Stimulated activated CD4-positive, alpha-beta T cell treated with anti-CD3 and anti-CD28 coated beads, Interleukin-15, amount 100 ng/mL, for 48 hours (primary cell): Measurements from ENCODE around the gene MAST3.
"Not testable (repeated sequence)": the region's sequence is repeated elsewhere in the genome, so short reads cannot be mapped to it uniquely, and the experiment has no call there.

Experiments
- DNase-seq, 2 donors: peaks; one replicate each; pipeline ENCODE4 v3.0.0-alpha.2; 2020; ENCODE audit warnings: low read depth in 2 of 2

The MAST3 gene

DNA sequence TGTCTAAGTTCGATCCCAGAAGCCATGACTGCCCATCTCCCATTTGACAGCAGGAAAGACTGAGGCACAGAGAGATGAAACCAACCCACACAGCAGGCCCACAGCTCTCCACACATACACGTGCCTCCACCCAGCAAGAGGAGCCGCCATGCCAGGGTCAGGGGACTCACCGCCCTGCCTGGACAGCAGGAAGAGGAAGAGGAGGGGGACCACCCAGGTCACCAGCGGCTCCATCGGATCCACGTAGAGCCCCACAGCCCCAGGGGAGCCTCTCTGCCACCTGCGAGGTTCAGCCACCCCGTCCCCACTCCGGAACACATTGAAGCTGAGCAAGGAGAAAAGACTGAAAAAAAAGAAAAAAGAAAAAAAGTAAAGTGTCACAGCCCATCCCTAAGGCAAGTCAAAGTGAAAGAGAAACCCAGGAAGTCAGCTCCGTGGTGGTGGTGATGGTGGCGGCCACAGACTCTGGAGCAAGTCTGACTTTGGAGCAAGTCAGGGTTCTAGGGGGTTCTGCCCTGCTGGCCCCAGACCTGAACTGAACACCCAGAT lies 10.9 kb upstream of the MAST3 start, which contains the start of gene IL12RB1:
Gene IL12RB1, minus strand, starts transcription at position 345 of the 549 bp plus-strand sequence. Its CDS starts 111 bp downstream, at position 234.
- peak; percentile 34 to 40 for DNase-seq

DNA sequence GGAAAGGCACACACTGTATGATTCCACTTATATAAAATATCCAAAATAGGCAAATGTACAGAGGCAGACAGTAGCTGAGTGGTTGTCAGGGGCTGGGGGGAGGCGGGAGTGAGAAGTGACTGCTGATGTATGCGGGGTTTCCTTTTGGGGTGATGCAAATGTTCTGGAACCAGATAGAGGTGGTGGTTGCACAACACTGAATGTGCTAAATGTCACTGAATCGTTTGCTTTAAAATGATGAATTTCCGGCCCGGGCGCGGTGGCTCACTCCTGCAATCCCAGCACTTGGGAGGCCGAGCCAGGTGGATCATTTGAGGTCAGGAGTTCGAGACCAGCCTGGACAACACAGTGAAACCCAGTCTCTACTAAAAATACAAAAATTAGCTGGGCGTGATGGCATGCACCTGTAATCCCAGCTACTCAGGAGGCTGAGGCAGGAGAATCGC lies 8.5 kb upstream of the MAST3 start:
- DNase-seq = peak in 1 of 2 donors; percentile 61

DNA sequence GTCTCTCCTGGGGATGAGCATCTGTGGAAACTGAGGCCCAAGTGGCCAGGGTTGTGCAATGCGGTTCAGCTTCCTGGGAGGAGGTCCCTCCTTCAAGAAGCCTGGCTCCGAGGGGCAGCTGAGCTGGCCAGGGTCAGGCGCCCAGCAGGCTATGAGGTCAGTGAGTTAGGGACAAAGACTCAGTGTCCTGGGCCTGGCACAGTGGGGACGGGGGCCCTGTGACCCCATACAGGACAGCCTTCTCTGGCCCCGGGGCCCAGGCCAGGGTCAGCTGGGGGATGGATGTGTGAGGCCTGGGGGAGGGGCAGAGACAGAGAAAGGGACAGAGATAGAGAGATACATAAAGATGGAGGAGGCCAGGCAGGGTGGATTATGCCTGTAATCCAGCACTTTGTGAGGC lies 7.9 kb upstream of the MAST3 start:
- no peak for DNase-seq

DNA sequence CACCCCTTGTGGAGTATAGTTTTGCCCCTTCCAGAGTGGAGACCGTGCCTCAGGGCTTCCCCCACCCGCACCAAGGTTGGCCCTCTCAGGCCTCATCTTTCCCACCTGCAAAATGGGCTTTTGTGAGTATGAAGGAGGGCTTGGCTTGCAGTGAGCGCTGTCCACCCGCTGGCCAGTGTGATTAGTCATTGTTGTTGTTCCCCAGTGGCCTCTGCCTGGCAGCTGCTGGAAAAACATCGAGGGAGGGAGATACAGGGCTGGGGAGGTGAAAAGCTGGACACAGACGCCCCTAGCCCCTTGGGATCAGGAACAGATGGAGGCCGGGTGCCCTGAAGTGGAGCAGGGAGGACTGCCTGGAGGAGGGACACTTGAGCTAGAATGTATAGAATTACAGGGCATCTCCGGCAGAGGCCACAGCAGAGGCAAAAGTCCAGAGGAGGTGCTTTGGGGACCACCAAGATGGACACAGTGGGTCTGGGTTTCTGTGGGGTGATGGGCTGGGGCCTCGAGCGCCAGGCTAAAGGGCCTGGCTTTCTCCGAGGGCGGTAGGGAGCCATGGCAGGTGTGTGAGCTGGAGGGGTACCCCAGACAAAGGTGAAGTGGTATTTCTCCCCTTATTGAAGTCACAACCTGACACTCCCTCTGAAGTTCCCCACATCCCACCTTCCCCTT lies 6.9 kb upstream of the MAST3 start:
- DNase-seq = no peak

DNA sequence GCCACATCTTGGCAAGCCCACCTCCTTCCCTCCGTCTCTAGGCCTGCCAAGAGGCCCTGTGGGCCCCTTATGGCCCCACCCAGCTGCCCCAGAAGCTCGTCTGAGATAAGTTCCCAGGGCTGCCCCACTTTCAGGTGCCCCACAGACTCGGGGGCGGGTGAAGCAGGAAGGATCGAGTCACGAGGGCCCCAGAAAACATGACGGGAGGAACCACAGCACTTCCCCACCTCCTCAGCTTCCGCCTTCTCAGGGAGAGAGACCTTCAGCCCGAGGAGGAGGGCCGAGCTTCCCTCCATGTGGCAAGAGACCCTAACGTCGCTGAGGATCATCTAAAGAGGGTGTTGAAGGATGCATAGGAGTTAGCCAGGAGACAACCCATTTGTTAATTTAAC lies 6.4 kb upstream of the MAST3 start:
- DNase-seq = peak; percentile 76 to 82

DNA sequence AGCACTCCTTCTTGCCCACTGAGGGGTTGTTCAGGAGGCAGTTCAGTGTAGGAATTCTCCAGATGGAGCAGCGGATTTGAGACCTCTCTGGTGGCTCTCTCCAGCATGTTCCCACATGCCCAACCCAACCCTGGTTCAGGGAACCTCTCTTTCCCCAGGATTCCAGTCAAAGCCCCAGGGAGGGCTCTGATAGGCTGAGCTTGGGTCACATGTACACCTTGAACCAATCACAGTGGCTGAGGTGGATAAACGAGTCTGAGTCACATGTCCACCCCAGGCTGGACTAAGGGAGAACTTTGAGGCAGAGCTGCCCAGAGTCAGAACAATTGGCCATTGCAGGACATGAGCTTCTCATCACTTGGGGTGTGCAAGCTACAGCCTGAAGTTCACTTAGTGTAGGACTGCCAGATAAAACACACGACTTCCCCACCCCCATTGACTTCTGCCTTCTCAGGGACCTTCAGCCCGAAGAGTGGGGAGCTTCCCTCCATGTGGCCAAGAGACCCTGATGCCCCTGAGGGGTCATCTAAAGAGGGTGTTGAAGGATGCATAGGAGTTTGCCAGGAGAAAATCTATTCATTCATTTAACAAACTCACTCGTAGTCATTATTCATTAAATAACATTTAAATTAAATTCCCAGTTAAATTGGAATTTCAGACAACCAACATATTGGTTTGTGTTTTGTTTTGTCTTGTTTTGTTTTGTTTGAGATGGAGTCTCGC lies 4.0 kb upstream of the MAST3 start:
- no peak for DNase-seq

DNA sequence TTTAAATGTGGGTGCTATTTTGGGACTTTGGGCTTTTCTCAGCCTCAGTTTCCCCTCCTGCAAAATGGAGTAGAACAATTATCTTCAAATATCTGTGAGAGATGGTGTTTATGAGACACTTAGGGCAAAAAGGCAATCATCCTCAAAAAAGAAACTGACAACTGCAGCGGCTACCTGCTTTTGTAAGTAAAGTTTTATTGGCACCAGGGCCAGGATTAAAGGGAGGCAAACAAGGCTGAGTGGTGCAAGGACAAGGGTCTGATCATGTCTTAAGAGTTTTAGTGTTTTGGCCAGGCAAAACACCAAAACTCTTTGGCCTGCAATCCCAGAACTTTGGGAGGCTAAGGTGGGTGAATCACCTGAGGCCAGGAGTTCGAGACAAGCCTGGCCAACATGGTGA lies 1.3 kb upstream of the MAST3 start:
- no peak for DNase-seq

DNA sequence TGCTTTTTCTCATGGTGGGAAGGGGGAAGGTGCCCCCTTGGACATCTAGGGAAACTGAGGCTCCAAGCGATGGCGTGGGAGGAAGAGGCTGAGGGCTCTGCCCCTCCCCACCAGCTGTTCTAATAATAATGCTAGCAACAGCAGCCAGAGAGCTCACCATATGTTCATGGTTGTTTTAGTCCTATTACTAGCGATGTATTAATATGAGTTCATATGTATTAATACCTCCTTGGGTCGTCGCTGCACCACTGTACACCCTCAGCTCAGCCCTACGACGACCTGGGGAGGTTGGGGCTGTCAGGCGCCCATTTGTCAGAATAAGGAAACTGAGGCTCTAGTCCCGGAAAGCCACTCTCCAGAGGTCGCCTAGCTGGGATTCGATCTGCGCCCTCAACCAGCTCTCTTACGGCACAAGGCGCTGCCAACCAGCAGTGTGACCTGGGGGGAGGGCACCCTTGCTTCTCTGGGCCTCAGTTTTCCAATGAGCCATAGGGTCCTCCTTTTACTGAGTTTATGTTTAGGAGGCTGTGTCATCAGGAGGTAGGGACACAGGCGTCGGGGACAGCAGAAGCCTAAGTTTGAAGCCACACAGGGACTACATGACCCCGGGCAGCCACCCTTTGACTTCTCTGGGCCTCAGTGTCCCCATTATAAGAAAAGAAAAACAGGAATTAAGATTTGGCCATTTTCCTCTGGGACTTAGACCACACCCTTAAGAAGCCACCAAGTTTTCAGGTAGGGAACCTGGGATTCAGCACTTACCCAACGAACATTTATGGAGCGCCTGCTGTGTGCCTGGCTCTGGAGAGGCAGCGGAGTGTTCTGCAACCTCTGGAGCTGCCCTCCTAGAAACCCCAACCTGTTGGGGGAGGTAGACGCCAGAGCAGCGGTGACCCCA lies 664 bp downstream of the MAST3 start:
- no peak for DNase-seq

DNA sequence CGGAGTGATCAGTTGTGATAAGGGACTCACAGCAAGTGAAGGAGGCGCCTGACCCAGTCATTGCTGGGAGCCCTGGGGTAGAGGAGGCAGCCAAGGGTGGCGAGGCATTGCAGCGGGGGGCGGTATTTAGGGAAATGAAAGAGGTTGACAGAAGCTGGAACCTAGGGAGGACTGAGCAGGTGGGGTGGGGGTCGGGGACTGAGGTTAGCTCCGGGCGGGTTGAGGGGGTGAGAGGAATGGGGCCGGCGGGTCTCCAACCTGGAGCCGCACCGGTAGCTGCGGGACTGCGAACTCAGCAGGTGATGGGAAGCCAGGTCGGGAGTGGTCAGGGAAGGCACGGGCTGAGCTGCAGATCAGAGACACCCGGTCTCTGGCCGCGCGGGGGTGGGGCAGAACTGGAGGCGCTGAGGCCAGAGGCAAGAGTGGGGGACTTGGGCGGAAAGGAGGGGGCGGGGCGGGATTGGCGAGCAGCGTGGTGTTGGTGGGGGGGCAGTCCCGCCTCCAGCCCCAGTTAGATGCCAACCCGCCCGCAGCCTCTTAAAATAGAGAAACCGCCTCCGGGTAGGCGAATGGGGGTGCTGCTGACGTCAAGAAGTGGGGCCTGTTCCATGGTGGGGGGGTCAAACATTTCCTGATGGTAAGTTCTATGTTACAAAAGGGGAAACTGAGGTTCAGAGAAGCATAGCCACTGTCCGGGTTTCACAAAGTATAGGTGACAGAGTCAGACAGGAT lies 1.5 kb downstream of the MAST3 start:
- DNase-seq = no peak

DNA sequence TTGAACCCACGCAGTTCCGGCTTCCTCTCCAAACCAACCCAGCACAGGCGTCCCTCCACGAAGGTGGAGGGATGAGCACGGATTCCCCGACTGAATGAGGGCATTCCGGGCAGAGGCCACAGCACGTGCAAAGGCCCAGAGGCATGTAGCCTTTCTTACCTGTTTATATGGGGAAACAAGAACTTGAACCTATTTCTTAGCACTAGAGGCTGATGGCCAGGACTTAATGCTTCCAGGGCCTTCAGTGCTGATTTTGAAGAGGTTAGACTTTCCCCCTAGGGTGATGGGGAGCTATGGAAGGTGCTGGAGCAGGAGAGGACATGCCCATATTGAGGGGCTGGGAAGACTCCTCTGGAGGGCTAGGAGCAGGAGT lies 2.0 kb downstream of the MAST3 start:
- no peak for DNase-seq

DNA sequence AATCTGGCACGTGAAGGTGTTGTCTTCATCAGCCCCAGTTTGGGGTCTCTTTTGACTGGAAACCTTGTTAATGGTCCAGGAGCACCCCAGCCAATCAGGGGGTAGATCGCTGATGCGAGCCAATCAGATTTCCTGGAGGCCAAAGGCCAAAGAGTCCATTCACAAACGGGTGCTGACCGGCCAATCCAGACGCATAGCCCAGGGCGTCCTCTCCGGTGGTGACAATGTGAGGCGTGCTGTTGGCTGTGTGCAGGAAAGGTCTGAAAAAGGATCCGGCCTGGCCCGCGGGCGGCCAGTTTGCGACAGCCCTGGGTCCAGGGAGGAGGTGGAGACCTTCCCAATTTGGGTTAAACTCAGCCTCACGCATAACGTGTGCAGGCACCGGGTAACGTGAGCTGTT lies 3.1 kb downstream of the MAST3 start:
- DNase-seq = no peak

DNA sequence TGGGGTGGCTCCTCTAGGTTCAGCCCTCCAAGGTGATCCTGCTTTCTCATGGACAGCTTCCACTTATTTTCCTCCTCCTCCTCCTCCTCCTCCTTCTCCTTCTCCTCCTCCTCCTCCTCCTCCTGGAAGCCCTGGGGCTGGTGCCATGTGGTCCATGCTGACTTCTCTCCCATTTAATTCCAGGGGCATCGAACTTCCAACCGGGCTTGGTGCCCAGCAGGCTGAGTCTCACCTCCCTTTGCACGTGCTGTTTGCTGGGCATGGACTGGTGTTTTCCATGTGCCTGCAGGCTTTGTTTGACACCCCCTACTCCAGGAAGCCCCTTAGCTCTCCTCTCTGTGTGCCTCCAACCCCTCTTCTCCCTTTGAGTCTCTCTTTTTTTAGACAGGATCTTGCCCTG lies 3.7 kb downstream of the MAST3 start:
- no peak for DNase-seq

DNA sequence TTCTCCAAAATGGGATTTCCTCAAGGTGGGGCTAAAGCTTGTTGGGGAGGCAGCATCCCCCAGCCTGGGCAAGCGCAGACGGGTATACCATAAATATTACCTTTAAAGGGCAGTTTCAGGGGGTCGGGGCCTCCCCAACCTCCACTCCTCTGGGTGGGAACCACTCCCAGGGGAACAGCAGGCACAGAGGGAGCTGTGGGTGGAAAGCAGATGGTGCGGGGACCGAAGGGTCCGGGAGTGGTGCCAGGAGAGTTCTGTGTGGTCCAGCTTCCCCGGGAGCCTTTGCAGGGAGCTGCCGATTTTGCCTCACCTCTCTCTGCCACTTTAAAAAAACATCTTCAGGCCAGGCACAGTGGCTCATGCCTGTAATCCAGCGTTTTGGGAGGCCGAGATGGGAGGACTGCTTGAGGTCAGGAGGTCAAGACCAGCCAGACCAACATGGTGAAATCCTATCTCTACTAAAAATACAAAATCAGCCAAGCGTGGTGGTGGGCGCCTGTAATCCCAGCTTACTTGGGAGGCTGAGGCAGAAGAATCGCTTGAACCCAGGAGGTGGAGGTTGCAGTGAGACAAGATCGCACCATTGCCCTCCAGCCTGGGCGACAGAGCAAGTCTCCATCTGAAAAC lies 5.5 kb downstream of the MAST3 start:
- DNase-seq = no peak

DNA sequence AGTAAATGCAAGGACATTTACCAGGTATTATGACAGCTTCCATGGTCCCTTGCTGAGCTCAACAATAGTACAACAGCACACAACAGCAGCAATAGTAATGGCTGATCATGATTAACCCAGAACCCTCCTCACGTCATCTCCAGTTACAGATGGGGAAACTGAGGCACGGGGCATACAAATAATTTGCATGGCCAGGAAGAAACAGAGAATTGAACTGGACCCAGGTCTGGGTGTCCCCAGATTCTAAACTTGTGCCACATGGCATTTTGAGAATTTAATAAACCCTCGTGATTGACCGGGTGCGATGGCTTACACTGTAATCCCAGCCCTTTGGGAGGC lies 7.2 kb downstream of the MAST3 start:
- no peak for DNase-seq

DNA sequence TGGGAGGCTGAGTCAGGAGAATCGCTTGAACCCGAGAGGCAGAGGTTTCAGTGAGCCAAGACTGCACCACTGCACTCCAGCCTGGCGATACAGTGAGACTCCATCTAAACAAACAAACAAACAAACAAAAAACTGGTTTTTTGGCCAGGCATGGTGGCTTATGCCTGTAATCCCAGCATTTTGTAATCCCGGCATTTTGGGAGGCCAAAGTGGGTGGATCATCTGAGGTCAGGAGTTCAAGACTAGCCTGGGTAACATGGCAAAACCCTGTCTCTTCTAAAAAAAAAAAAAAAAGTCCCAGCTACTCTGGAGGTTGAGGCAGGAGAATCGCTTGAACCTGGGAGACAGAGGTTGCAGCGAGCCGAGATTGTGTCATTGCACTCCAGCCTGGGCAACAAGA lies 7.7 kb downstream of the MAST3 start:
- not testable (repeated sequence) for DNase-seq

DNA sequence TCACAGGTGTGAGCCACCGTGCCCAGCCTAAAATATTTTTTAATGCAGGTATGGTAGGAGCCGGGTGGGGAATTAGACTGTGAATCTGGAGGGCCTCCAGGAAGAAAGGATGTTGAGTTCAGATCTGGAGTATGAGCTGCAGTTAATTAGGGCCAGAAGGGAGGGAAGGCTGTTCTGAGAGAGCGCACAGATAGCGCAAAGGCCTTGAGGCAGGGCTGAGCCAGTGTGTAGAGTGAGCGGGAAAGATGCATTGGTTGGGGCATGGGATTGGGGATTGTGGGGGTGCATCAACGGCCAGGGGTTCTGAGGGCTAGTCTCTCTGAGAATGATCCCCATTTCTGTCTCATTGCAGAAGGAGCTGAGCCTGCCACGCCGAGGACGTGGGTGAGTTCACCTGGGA lies 9.7 kb downstream of the MAST3 start:
- no peak for DNase-seq

DNA sequence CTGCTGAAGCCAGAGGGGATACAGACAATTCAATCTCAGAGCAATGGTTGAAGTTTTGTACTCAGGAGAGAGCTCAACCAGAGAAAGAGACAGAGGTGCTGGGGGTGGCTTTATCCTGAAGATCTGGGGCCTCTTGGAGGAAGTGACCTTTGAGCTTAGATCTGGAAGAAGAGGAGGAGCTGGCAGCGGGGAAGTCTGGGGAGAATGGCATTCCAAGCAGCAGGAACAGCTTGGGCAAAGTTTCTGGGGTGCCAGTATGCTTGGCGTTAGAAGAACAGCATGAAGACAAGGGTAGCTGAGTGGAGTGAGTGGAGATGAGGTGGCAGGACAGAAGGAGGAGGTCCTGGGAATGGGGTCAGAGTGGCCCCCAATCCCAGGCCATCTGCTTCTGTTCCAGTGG lies 11.3 kb downstream of the MAST3 start:
- no peak for DNase-seq

DNA sequence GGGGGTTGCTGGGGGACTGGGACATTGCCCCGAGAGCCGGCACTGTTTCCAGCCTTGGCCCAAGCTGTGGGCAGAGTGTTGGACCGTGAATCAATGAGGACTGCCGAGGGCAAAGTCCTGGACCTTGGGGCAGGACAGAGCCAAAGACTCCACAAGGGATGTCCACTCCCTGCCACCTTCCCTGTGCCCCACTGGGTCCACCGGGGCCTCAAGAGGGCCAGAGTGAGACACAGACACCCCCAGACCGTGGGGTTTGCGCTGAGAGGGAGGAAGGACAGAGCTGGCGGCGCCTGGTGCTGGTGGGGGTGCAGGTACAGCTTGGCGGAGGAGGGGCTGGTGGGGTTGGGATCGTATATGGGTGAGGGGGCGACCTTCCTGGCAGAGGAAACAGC lies 11.8 kb downstream of the MAST3 start:
- no peak for DNase-seq

DNA sequence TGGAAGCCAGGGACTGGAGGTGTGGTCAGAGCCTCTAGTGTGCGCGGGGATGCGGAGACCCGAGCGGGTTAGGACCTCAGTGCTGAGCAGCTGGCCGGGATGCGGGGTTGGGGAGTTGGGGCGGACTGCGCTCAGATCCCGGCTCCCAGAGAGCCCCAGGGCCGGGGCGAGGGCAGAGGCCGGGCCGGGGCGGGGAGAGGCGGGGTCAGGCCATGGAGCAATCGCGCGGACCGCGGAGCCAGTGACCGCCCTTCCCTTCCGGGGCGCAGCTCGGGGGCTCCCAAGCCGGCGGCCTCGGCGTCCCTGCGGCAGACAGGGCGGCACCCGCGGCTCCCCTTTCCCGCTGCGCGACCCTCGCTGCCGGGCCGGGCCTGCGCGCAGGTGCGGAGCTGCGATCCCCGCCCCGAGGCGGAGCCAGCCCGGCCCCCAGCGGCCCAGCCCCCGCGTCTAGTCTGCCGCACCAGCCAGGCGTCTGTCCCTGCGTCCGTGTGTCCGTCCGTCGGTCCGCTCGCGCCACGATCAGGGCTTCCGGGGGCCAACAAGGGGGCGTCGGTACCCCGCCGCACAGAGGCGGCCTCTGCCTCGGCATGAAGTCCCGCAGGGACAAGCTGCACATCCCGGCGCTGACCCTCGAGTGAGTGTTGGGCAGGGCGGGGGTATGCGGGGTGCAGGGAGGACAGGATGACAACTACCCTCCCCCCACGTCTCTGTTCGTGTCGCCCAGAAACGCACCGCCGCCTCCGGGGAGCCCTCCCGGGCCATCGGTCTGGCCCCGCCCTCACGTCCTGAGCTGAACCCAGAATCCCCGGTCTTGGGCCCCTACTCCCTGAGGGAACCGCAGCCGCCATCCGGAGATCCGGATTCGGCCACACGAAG lies 12.4 kb downstream of the MAST3 start:
- no peak for DNase-seq

DNA sequence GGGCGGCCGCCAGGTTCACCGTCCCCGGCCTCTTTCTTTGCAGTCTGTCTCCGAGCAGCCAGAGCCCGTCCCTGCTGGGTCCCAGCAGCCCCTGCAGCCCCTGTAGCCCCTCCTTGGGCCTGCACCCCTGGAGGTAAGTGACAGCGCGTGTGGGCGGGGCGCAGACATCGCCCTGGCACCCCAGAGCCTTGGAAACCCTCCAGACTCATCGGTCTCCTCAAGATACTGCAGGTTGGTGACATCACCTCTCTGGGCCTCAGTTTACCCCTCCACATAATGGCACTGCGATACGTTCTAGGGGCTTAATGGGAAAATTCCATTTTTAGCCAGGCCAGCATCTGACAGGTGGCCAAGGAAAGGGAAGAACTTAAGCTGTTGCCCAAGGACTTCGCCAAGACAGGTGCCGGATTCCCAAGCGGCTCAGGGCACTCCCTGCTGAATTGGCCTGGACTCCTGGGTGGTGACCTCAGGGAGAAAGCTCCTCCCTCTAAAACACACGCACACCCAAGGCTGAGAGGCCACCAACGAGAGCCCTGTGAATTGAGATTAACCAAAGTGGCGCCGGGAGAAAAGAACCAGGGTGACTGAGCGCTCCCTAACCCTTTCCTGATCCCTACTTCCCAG lies 13.1 kb downstream of the MAST3 start:
- no peak for DNase-seq
